WTC11 (cell line): Measurements from ENCODE around the gene SLC2A1. TPM values are rescaled to one million over a fixed set of nuclear protein-coding genes. Genes with fewer than 3 reads are reported as not detected.

Source experiments
- ATF1 ChIP-seq: sonication (generic); formaldehyde crosslinking; IDR thresholded peaks from 2 replicates; pipeline ENCODE4 v1.8.1; 2023; ENCODE audit warnings: mild to moderate bottlenecking, moderate library complexity, missing genetic modification reagents
- EMX1 ChIP-seq: fragments of 250-450 bp; sonication (Bioruptor Pico); IDR thresholded peaks from 2 replicates; pipeline ENCODE4 v1.8.0; 2021; ENCODE audit warnings: mild to moderate bottlenecking
- FOXJ3 ChIP-seq: sonication (generic); formaldehyde crosslinking; IDR thresholded peaks from 2 replicates; pipeline ENCODE4 v1.9.0; 2021; ENCODE audit warnings: missing genetic modification reagents, mild to moderate bottlenecking, borderline replicate concordance
- GRHL2 ChIP-seq: fragments of 250-450 bp; sonication (Bioruptor Pico); IDR thresholded peaks from 2 replicates; pipeline ENCODE4 v1.8.0; 2022; ENCODE audit warnings: mild to moderate bottlenecking, moderate library complexity; ENCODE audit not compliant: insufficient replicate concordance, severe bottlenecking
- GTF2I ChIP-seq: fragments of 250-450 bp; sonication (Bioruptor Pico); conservative IDR thresholded peaks from 2 replicates; pipeline ENCODE4 v1.4.0; 2021; ENCODE audit warnings: mild to moderate bottlenecking
- HMGXB4 ChIP-seq: sonication (generic); formaldehyde crosslinking; IDR thresholded peaks from 2 replicates; pipeline ENCODE4 v1.8.1; 2023; ENCODE audit warnings: mild to moderate bottlenecking, moderate library complexity, missing genetic modification reagents
- MLX ChIP-seq: sonication (generic); formaldehyde crosslinking; IDR thresholded peaks from 2 replicates; pipeline ENCODE4 v1.8.1; 2023; ENCODE audit warnings: mild to moderate bottlenecking, missing genetic modification reagents, moderate library complexity
- NR1H2 ChIP-seq: sonication (generic); formaldehyde crosslinking; IDR thresholded peaks from 2 replicates; pipeline ENCODE4 v1.9.0; 2021; ENCODE audit warnings: mild to moderate bottlenecking, moderate library complexity, missing genetic modification reagents
- SMAD4 ChIP-seq: sonication (generic); formaldehyde crosslinking; IDR thresholded peaks from 2 replicates; pipeline ENCODE4 v1.8.0; 2022; ENCODE audit warnings: mild to moderate bottlenecking, missing genetic modification reagents
- ZNF232 ChIP-seq: sonication (generic); formaldehyde crosslinking; IDR thresholded peaks from 2 replicates; pipeline ENCODE4 v1.8.0; 2022; ENCODE audit warnings: mild to moderate bottlenecking, missing genetic modification reagents
- ZNF532 ChIP-seq: fragments of 250-450 bp; sonication (Bioruptor Pico); IDR thresholded peaks from 2 replicates; pipeline ENCODE4 v1.9.0; 2021; ENCODE audit warnings: mild to moderate bottlenecking, borderline replicate concordance
- ZNF671 ChIP-seq: fragments of 250-450 bp; sonication (Bioruptor Pico); IDR thresholded peaks from 2 replicates; pipeline ENCODE4 v1.8.0; 2021; ENCODE audit warnings: mild to moderate bottlenecking
- total RNA-seq: library from RNA; stranded (reverse); gene quantifications from 3 replicates; pipeline ENCODE4 v1.2.3, GENCODE V29; 2021
- TF ChIP-seq, protein P1 (sequence below): sonication (generic); formaldehyde crosslinking; IDR thresholded peaks from 2 replicates; pipeline ENCODE4 v1.8.1; 2022; ENCODE audit warnings: low read depth, missing genetic modification reagents, borderline replicate concordance
- TF ChIP-seq, protein P2 (sequence below): sonication (generic); formaldehyde crosslinking; IDR thresholded peaks from 2 replicates; pipeline ENCODE4 v1.8.0; 2022; ENCODE audit warnings: mild to moderate bottlenecking, missing genetic modification reagents
- TF ChIP-seq, protein P3 (sequence below): sonication (generic); formaldehyde crosslinking; IDR thresholded peaks from 2 replicates; pipeline ENCODE4 v1.8.0; 2023; ENCODE audit warnings: missing genetic modification reagents, mild to moderate bottlenecking, borderline replicate concordance
- TF ChIP-seq, protein P4 (sequence below): sonication (generic); formaldehyde crosslinking; IDR thresholded peaks from 2 replicates; pipeline ENCODE4 v1.8.1; 2023; ENCODE audit warnings: mild to moderate bottlenecking, missing genetic modification reagents, borderline replicate concordance
- TF ChIP-seq, protein P5 (sequence below): sonication (generic); formaldehyde crosslinking; IDR thresholded peaks from 2 replicates; pipeline ENCODE4 v1.8.0; 2023; ENCODE audit warnings: mild to moderate bottlenecking, missing genetic modification reagents

The SLC2A1 gene
- total RNA-seq, 1 experiment from 2014 or later: 215 TPM

- TF ChIP-seq HMGXB4 (no peak), GTF2I (no peak), ZNF671 (CRISPR knock-in tag) (no peak), EMX1 (CRISPR knock-in tag) (no peak), ZNF532 (no peak), ATF1 (CRISPR knock-in tag) (no peak), FOXJ3 (CRISPR knock-in tag) (no peak), MLX (CRISPR knock-in tag) (no peak), ZNF232 (CRISPR knock-in tag) (no peak), SMAD4 (CRISPR knock-in tag) (no peak), NR1H2 (no peak), GRHL2 (CRISPR knock-in tag) (no peak)
- TF ChIP-seq, protein P1, sequence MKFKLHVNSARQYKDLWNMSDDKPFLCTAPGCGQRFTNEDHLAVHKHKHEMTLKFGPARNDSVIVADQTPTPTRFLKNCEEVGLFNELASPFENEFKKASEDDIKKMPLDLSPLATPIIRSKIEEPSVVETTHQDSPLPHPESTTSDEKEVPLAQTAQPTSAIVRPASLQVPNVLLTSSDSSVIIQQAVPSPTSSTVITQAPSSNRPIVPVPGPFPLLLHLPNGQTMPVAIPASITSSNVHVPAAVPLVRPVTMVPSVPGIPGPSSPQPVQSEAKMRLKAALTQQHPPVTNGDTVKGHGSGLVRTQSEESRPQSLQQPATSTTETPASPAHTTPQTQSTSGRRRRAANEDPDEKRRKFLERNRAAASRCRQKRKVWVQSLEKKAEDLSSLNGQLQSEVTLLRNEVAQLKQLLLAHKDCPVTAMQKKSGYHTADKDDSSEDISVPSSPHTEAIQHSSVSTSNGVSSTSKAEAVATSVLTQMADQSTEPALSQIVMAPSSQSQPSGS (CRISPR knock-in tag): no peak
- TF ChIP-seq, protein P2, sequence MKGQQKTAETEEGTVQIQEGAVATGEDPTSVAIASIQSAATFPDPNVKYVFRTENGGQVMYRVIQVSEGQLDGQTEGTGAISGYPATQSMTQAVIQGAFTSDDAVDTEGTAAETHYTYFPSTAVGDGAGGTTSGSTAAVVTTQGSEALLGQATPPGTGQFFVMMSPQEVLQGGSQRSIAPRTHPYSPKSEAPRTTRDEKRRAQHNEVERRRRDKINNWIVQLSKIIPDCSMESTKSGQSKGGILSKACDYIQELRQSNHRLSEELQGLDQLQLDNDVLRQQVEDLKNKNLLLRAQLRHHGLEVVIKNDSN (CRISPR knock-in tag): no peak
- TF ChIP-seq, protein P3, sequence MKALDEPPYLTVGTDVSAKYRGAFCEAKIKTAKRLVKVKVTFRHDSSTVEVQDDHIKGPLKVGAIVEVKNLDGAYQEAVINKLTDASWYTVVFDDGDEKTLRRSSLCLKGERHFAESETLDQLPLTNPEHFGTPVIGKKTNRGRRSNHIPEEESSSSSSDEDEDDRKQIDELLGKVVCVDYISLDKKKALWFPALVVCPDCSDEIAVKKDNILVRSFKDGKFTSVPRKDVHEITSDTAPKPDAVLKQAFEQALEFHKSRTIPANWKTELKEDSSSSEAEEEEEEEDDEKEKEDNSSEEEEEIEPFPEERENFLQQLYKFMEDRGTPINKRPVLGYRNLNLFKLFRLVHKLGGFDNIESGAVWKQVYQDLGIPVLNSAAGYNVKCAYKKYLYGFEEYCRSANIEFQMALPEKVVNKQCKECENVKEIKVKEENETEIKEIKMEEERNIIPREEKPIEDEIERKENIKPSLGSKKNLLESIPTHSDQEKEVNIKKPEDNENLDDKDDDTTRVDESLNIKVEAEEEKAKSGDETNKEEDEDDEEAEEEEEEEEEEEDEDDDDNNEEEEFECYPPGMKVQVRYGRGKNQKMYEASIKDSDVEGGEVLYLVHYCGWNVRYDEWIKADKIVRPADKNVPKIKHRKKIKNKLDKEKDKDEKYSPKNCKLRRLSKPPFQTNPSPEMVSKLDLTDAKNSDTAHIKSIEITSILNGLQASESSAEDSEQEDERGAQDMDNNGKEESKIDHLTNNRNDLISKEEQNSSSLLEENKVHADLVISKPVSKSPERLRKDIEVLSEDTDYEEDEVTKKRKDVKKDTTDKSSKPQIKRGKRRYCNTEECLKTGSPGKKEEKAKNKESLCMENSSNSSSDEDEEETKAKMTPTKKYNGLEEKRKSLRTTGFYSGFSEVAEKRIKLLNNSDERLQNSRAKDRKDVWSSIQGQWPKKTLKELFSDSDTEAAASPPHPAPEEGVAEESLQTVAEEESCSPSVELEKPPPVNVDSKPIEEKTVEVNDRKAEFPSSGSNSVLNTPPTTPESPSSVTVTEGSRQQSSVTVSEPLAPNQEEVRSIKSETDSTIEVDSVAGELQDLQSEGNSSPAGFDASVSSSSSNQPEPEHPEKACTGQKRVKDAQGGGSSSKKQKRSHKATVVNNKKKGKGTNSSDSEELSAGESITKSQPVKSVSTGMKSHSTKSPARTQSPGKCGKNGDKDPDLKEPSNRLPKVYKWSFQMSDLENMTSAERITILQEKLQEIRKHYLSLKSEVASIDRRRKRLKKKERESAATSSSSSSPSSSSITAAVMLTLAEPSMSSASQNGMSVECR (CRISPR knock-in tag): no peak
- TF ChIP-seq, protein P4, sequence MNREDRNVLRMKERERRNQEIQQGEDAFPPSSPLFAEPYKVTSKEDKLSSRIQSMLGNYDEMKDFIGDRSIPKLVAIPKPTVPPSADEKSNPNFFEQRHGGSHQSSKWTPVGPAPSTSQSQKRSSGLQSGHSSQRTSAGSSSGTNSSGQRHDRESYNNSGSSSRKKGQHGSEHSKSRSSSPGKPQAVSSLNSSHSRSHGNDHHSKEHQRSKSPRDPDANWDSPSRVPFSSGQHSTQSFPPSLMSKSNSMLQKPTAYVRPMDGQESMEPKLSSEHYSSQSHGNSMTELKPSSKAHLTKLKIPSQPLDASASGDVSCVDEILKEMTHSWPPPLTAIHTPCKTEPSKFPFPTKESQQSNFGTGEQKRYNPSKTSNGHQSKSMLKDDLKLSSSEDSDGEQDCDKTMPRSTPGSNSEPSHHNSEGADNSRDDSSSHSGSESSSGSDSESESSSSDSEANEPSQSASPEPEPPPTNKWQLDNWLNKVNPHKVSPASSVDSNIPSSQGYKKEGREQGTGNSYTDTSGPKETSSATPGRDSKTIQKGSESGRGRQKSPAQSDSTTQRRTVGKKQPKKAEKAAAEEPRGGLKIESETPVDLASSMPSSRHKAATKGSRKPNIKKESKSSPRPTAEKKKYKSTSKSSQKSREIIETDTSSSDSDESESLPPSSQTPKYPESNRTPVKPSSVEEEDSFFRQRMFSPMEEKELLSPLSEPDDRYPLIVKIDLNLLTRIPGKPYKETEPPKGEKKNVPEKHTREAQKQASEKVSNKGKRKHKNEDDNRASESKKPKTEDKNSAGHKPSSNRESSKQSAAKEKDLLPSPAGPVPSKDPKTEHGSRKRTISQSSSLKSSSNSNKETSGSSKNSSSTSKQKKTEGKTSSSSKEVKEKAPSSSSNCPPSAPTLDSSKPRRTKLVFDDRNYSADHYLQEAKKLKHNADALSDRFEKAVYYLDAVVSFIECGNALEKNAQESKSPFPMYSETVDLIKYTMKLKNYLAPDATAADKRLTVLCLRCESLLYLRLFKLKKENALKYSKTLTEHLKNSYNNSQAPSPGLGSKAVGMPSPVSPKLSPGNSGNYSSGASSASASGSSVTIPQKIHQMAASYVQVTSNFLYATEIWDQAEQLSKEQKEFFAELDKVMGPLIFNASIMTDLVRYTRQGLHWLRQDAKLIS (CRISPR knock-in tag): no peak
- TF ChIP-seq, protein P5, sequence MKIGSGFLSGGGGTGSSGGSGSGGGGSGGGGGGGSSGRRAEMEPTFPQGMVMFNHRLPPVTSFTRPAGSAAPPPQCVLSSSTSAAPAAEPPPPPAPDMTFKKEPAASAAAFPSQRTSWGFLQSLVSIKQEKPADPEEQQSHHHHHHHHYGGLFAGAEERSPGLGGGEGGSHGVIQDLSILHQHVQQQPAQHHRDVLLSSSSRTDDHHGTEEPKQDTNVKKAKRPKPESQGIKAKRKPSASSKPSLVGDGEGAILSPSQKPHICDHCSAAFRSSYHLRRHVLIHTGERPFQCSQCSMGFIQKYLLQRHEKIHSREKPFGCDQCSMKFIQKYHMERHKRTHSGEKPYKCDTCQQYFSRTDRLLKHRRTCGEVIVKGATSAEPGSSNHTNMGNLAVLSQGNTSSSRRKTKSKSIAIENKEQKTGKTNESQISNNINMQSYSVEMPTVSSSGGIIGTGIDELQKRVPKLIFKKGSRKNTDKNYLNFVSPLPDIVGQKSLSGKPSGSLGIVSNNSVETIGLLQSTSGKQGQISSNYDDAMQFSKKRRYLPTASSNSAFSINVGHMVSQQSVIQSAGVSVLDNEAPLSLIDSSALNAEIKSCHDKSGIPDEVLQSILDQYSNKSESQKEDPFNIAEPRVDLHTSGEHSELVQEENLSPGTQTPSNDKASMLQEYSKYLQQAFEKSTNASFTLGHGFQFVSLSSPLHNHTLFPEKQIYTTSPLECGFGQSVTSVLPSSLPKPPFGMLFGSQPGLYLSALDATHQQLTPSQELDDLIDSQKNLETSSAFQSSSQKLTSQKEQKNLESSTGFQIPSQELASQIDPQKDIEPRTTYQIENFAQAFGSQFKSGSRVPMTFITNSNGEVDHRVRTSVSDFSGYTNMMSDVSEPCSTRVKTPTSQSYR: no peak
These were observed 22.7 kb upstream of the SLC2A1 start (continued) for GRCh38 chr1:42981255-42981805.
